ENCODE data around the gene CYP4F22. TPM values are rescaled to one million over a fixed set of nuclear protein-coding genes. Genes with fewer than 3 reads are reported as not detected.
A peak's percentile ranks its signal among the peaks of the same experiment; 100 is the strongest.
"Not testable (repeated sequence)": the region's sequence is repeated elsewhere in the genome, so short reads cannot be mapped to it uniquely, and the experiment has no call there.

The CYP4F22 gene
- total RNA-seq, 2 donors from 2014 or later: not detected

DNA sequence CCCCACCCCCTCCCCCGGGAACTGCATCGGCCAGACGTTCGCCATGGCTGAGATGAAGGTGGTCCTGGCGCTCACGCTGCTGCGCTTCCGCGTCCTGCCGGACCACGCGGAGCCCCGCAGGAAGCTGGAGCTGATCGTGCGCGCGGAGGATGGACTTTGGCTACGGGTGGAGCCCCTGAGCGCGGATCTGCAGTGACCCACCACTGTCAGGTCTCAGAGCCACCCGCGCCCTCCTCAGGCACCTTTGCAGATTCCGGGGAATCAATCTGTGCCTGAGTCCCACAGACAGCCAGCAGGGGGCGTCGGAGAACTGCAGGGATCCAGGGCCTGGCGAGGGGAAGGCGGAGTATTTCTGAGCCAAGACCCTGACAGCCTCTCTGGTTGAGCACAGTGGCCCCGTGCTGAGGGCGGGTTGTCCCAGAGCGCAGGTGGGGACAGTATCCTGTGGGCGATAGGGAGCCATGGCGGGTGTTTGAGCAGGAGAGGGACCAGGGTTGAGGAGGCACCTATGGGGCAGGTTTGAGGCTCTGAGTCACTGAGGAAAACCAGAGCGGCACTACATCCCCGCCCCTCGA, 76.3 kb downstream of the CYP4F22 start:
- TF ChIP-seq, protein P1, sequence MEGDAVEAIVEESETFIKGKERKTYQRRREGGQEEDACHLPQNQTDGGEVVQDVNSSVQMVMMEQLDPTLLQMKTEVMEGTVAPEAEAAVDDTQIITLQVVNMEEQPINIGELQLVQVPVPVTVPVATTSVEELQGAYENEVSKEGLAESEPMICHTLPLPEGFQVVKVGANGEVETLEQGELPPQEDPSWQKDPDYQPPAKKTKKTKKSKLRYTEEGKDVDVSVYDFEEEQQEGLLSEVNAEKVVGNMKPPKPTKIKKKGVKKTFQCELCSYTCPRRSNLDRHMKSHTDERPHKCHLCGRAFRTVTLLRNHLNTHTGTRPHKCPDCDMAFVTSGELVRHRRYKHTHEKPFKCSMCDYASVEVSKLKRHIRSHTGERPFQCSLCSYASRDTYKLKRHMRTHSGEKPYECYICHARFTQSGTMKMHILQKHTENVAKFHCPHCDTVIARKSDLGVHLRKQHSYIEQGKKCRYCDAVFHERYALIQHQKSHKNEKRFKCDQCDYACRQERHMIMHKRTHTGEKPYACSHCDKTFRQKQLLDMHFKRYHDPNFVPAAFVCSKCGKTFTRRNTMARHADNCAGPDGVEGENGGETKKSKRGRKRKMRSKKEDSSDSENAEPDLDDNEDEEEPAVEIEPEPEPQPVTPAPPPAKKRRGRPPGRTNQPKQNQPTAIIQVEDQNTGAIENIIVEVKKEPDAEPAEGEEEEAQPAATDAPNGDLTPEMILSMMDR (IDR thresholded peaks at IDR 0.05): peak; percentile 85
- Histone ChIP-seq H3K4me1 (ENCODE audit: control insufficient read depth in 1 of 2, low read depth in 2 of 2) (no peaks in the 10 kb centered on the region), H3K27ac (no peak overlapping the region), H3K9me3 (no peaks in the 10 kb centered on the region), H3K27me3 (replicated peaks; ENCODE audit: insufficient read depth) (no peaks in the 10 kb centered on the region), H3K36me3 (no peaks in the 10 kb centered on the region), H3K4me3 (no peak overlapping the region)
- DNase-seq (ENCODE audit: low spot score) (peak; percentile 28), ATAC-seq (ENCODE audit: insufficient number of reproducible peaks, low FRiP score, low read depth) (no peak)

DNA sequence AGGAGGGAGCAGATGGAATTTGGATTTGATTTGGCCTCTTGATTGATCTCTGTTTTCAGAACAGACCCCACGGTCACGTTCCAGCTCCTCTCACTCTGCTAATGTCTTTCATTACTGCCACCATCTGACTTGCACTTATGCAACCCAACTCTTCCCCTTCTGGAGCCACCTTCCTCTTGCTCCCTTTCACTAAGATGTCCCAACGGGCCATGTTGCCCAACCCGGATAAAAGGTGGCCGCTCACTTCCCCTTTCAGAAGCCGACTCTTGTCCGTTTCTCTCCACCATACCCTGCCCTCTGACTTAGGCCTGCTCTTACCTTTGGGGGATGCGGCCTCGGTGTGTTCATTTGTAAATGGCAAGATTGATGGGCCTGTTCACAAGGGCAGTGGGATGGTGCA, 79.3 kb downstream of the CYP4F22 start:
- no peaks in the 10 kb centered on the region for H3K4me1 ChIP-seq (ENCODE audit: control insufficient read depth in 1 of 2, low read depth in 2 of 2)
- no peaks in the 10 kb centered on the region for H3K9me3 ChIP-seq
- no peak overlapping the region for H3K4me3 ChIP-seq
- ATAC-seq (ENCODE audit: insufficient number of reproducible peaks, low FRiP score, low read depth) (no peak), DNase-seq (ENCODE audit: low spot score) (no peak)
- TF ChIP-seq, protein P1 (IDR thresholded peaks at IDR 0.05): no peak
- H3K36me3 ChIP-seq: no peaks in the 10 kb centered on the region
- H3K27ac ChIP-seq: no peak overlapping the region
- H3K27me3 ChIP-seq (replicated peaks; ENCODE audit: insufficient read depth): no peaks in the 10 kb centered on the region

DNA sequence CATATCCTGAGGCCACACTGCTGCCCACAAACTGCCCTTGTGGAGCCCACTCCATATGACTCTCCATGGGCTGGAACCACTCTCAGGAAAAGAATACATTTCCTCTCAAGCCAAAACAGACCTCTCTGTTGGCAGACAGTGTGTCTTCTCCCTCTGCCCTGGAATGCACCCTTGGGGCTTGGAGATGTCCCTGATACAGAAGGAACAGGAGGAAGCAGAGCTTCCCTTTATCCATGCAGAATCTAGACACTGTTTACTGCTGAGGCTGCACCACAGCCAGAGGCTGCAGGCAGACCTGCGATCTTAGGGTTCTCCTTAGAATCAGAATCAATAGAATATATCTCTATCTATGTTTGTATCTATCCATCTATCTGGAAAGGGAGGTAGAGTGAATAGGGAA, 79.9 kb downstream of the CYP4F22 start:
- TF ChIP-seq, protein P1 (IDR thresholded peaks at IDR 0.05): no peak
- no peak overlapping the region for H3K27ac ChIP-seq
- no peaks in the 10 kb centered on the region for H3K27me3 ChIP-seq (replicated peaks; ENCODE audit: insufficient read depth)
- H3K9me3 ChIP-seq: no peaks in the 10 kb centered on the region
- H3K4me1 ChIP-seq (ENCODE audit: control insufficient read depth in 1 of 2, low read depth in 2 of 2): no peaks in the 10 kb centered on the region
- DNase-seq (ENCODE audit: low spot score): no peak
- no peaks in the 10 kb centered on the region for H3K36me3 ChIP-seq
- H3K4me3 ChIP-seq: no peak overlapping the region
- no peak for ATAC-seq (ENCODE audit: insufficient number of reproducible peaks, low FRiP score, low read depth)

DNA sequence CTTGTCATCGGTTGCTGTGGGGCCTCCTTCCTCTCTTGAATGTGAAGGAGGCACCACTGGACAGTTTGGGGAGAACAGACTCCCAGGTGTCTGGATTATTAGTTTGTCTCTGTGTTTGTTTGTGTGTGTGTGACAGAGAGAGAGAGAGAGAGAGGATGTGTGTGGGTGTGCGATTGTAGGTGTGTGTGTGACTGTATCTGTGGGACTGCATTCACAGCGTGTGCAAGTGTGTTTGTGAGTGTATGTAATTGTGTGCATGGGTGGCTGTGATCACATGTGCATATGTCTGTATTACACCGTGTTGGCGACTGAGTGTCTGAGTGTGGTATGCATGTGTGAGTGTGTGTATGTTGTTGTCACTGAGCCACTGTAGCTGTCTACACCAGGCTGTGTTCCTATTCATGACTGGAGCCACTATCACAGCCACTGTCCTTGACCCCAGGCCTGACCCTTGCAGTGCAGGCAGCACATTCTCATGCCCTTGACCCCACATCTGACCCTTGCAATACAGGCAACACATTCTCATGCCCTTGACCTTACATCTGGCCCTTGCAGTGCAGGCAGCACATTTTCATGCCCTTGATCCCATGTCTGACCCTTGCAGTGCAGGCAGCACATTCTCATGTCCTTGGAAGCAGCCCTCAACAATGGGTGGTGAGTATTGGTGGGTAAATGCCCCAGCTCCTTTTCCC, 81.6 kb downstream of the CYP4F22 start:
- no peak for DNase-seq (ENCODE audit: low spot score)
- no peaks in the 10 kb centered on the region for H3K27me3 ChIP-seq (replicated peaks; ENCODE audit: insufficient read depth)
- no peak overlapping the region for H3K27ac ChIP-seq
- no peak overlapping the region for H3K4me3 ChIP-seq
- no peaks in the 10 kb centered on the region for H3K36me3 ChIP-seq
- TF ChIP-seq, protein P1 (IDR thresholded peaks at IDR 0.05): no peak
- H3K4me1 ChIP-seq (ENCODE audit: control insufficient read depth in 1 of 2, low read depth in 2 of 2): no peaks in the 10 kb centered on the region
- no peaks in the 10 kb centered on the region for H3K9me3 ChIP-seq
- no peak for ATAC-seq (ENCODE audit: insufficient number of reproducible peaks, low FRiP score, low read depth)

DNA sequence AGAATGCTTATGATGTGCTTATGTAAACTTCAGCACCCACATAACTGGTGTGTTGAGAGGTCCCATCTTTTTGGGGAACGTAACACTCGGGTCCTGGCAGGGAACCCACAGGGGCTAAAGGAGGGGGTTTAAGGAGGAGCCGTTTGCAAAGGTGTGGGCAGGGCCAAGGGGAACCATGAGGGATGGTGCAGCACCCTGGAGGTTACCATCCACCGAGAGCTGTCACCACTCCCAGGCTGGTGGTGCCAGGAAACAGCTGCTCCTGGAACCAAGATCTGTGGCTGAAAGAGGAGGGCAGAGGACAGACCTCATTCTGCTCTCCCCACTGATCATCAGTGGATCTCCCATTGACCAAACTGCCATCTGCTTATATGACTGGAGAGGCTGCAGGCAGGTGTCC, 83.5 kb downstream of the CYP4F22 start:
- no peaks in the 10 kb centered on the region for H3K36me3 ChIP-seq
- no peaks in the 10 kb centered on the region for H3K27me3 ChIP-seq (replicated peaks; ENCODE audit: insufficient read depth)
- ATAC-seq (ENCODE audit: insufficient number of reproducible peaks, low FRiP score, low read depth): no peak

DNA sequence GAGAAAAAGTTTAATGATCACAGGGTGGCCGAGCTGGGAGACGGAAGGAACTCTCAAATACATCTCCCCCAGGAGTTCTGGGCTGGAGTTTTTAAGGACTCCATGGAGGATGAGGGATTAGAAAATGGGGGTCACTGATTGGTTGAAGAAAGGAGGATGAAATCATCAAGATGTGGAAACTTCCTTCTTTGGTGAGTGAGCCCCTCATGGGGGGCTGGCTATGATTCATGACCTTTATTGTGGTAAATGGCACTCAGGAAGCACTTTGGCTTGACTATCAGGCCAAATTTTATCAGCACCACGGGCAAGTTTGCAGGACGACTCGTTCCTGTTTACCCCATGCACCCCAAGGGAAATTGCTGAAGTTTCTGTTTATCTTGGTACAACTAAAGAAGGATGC, 84.2 kb downstream of the CYP4F22 start:
- not testable (repeated sequence) for H3K36me3 ChIP-seq; H3K4me3 ChIP-seq; H3K9me3 ChIP-seq; H3K27ac ChIP-seq; DNase-seq (ENCODE audit: low spot score); ATAC-seq (ENCODE audit: insufficient number of reproducible peaks, low FRiP score, low read depth); H3K4me1 ChIP-seq (ENCODE audit: control insufficient read depth in 1 of 2, low read depth in 2 of 2); H3K27me3 ChIP-seq (replicated peaks; ENCODE audit: insufficient read depth)

More for the DNA sequence above, 83.5 kb downstream of the CYP4F22 start:
- H3K4me1 ChIP-seq (ENCODE audit: control insufficient read depth in 1 of 2, low read depth in 2 of 2): no peaks in the 10 kb centered on the region
- TF ChIP-seq, protein P1 (IDR thresholded peaks at IDR 0.05): no peak
- H3K9me3 ChIP-seq: no peaks in the 10 kb centered on the region
- DNase-seq (ENCODE audit: low spot score): no peak
- no peak overlapping the region for H3K4me3 ChIP-seq
- H3K27ac ChIP-seq: no peak overlapping the region

DNA sequence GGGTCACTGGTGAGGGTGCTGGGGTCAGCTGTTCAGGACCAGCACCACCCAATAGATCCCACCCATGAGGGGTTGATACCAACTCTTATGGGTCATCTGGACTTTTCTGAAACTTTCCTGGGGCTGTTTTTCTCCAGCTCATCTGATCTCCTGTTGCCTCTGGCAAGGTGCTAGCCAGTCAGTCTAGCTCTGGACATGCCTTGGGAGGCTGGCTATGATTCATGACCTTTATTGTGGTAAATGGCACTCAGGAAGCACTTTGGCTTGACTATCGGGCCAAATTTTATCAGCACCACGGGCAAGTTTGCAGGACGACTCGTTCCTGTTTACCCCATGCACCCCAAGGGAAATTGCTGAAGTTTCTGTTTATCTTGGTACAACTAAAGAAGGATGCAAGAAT, 85.4 kb downstream of the CYP4F22 start:
- H3K9me3 ChIP-seq; H3K27ac ChIP-seq; H3K36me3 ChIP-seq; H3K4me1 ChIP-seq (ENCODE audit: control insufficient read depth in 1 of 2, low read depth in 2 of 2); ATAC-seq (ENCODE audit: insufficient number of reproducible peaks, low FRiP score, low read depth); DNase-seq (ENCODE audit: low spot score); H3K27me3 ChIP-seq (replicated peaks; ENCODE audit: insufficient read depth); H3K4me3 ChIP-seq: not testable (repeated sequence)

Measured in thoracic aorta (tissue), 2 donors.